ENCODE data around the gene NTSR1. TPM values are rescaled to one million over a fixed set of nuclear protein-coding genes. Genes with fewer than 3 reads are reported as not detected.

The NTSR1 gene
- total and polyA plus RNA-seq, 2 of the 8 experiments (the other 6 are each of a cell fraction or from before 2014, with no cell fraction given), result 0.53 to 0.89 TPM

DNA sequence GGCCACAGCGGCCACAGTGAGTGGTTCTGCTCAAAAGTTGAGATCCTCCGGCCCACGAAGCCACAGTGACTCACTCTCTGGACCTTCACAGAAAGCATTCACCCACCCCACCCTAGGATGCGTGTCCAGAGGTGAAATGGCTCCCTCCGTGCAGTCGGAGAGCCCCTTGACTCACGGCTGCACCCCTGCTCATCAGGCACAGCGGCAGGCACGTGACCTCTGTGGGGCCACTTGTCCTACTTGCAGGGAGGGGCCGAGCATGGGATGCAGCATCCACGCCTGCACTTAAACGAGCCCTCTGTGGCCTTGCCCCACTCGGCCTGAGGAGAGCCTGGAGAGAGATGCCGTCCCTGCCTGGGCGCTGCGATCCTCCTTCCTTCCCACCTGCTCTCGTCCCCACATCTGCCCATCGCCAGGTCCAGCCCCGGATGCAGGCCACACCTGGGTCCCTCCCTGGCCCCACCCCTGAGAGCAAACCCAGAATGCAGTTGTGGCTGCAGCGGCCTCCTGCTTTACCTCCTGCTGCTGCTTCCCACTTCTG, 28.7 kb downstream of the NTSR1 start:
- no peaks in the 10 kb centered on the region for H3K23me2 ChIP-seq (ENCODE audit: low read depth, low read length)
- H2AK5ac ChIP-seq (ENCODE audit: low read depth, low read length), result no peak overlapping the region
- TF ChIP-seq USF2 (IDR thresholded peaks at IDR 0.05; ENCODE audit: low read length) (no peak), MAFK (IDR thresholded peaks at IDR 0.05; ENCODE audit: low read depth, low read length) (no peak), EGR1 (IDR thresholded peaks at IDR 0.05; ENCODE audit: borderline replicate concordance, low read depth, low read length) (no peak)
- no peaks in the 10 kb centered on the region for H3K9me3 ChIP-seq (ENCODE audit: insufficient read depth in 2 of 2, low read depth in 1 of 2, low read length in 1 of 2)
- no peak overlapping the region for H3K23ac ChIP-seq (ENCODE audit: insufficient read length)
- no peak overlapping the region for H3K27ac ChIP-seq (ENCODE audit: low read depth, low read length)
- DNase-seq (ENCODE audit: low read depth in 1 of 2, low spot score in 2 of 2), result no peak
- ChIA-PET CTCF (ENCODE audit: partially characterized antibody) (interaction anchor here (1.7 kb wide), 1 partner anchor 54 kb away, joined by 8 read pairs; no protein-coding TSS in a partner anchor), POLR2A (ENCODE audit: partially characterized antibody) (interaction anchor here (0.5 kb wide), 1 partner anchor 753 kb away, joined by 3 read pairs; no protein-coding TSS in a partner anchor)
- H3K36me3 ChIP-seq (ENCODE audit: control insufficient read depth in 2 of 4, insufficient read depth in 4 of 4, low read length in 3 of 4), result no peaks in the 10 kb centered on the region
- peaks cover 0 to 11% (median 5%) of the 10 kb centered on the region in 4 experiments; a peak in 5 of 7 replicates for H3K4me1 ChIP-seq (replicated peaks in 1 of 4; ENCODE audit: control insufficient read depth in 3 of 4, insufficient read depth in 4 of 4, low read length in 3 of 4)
- H4K8ac ChIP-seq (ENCODE audit: extremely low read depth, insufficient read depth, low read length), result 0 out of 2 replicates have a peak overlapping the region, but pooled peaks have one; percentile 2
- H3K14ac ChIP-seq (ENCODE audit: insufficient read length), result no peak overlapping the region
- H2BK15ac ChIP-seq (ENCODE audit: low read length), result no peak overlapping the region
- H3K79me2 ChIP-seq (ENCODE audit: control insufficient read depth in 1 of 2, insufficient read depth in 2 of 2, low read length in 2 of 2), result no peaks in the 10 kb centered on the region
- no peaks in the 10 kb centered on the region for H3K79me1 ChIP-seq (ENCODE audit: low read depth, low read length)
- no peak overlapping the region for H3K18ac ChIP-seq (ENCODE audit: extremely low read depth, low read length)
- H2BK5ac ChIP-seq (ENCODE audit: low read depth, low read length), result no peak overlapping the region
- H2AFZ ChIP-seq (ENCODE audit: low read length), result no peak overlapping the region
- H2BK20ac ChIP-seq (ENCODE audit: low read length), result no peak overlapping the region
- H4K20me1 ChIP-seq (replicated peaks in 1 of 2; ENCODE audit: control insufficient read depth in 1 of 2, insufficient read depth in 2 of 2, low read length in 2 of 2), result no peaks in the 10 kb centered on the region
- 0 out of 7 replicates have a peak, but pooled peaks cover 0 to 3% (median 0%) of the 10 kb centered on the region in 4 experiments for H3K27me3 ChIP-seq (replicated peaks in 1 of 4; ENCODE audit: control insufficient read depth in 3 of 4, extremely low read depth in 1 of 4, insufficient read depth in 3 of 4, low read length in 3 of 4)
- no peak overlapping the region for H3K4me2 ChIP-seq (ENCODE audit: insufficient read depth in 1 of 2, low read depth in 2 of 2, low read length in 2 of 2)
- no peak overlapping the region for H4K5ac ChIP-seq (ENCODE audit: insufficient read length, low read depth, low read length)
- H3K9ac ChIP-seq (replicated peaks in 1 of 4; ENCODE audit: extremely low read depth in 1 of 4, low read depth in 3 of 4, low read length in 3 of 4), result no peak overlapping the region
- WGBS, 2 experiments (ENCODE audit: extremely low coverage in 1 of 2, insufficient coverage in 1 of 2, insufficient read length in 1 of 2, insufficient replicate concordance in 2 of 2, low coverage in 1 of 2, low lambda C conversion rate in 2 of 2, missing lambda C conversion rate in 1 of 2), result 87% methylated on average over 13 of the region's 20 CpGs; no CpG with 5 or more reads in 1 of the 2 experiments
- peak overlapping the region; percentile 21 for H4K91ac ChIP-seq (replicated peaks; ENCODE audit: insufficient read length, low read length)
- no peak overlapping the region for H3K56ac ChIP-seq (replicated peaks; ENCODE audit: insufficient read length, low read depth, low read length)
- no peak overlapping the region for H3K4ac ChIP-seq (replicated peaks; ENCODE audit: insufficient read length, low read depth, low read length)
- no peak overlapping the region for H2BK120ac ChIP-seq (replicated peaks; ENCODE audit: low read depth, low read length)
- no peak for FAIRE-seq
- H2BK12ac ChIP-seq (ENCODE audit: low read depth, low read length), result no peak overlapping the region
- no peak overlapping the region for H3K4me3 ChIP-seq (ENCODE audit: extremely low read depth in 1 of 4, insufficient read depth in 2 of 4, low read depth in 3 of 4, low read length in 4 of 4)
